Muscle layer of colon (tissue), 2 donors: Measurements from ENCODE around the gene CDKN1B.
"Not testable (repeated sequence)": the region's sequence is repeated elsewhere in the genome, so short reads cannot be mapped to it uniquely, and the experiment has no call there.

ENCODE experiments used
- H3K27ac ChIP-seq: one replicate; pipeline ENCODE4 v1.7.0; 2013; ENCODE audit warnings: low read depth, mild to moderate bottlenecking, low read length, moderate library complexity
- H3K27me3 ChIP-seq, 2 donors: one replicate each; pipeline ENCODE4 v1.7.0; 2013; ENCODE audit warnings: low read length in 2 of 2, mild to moderate bottlenecking in 2 of 2; ENCODE audit not compliant: insufficient read depth in 2 of 2, control insufficient read depth in 1 of 2
- H3K36me3 ChIP-seq: one replicate; pipeline ENCODE4 v1.7.0; 2013; ENCODE audit warnings: mild to moderate bottlenecking, low read length; ENCODE audit not compliant: insufficient read depth
- H3K4me1 ChIP-seq: one replicate; pipeline ENCODE4 v1.7.0; 2013; ENCODE audit warnings: mild to moderate bottlenecking, low read length; ENCODE audit not compliant: insufficient read depth
- H3K4me3 ChIP-seq, 2 donors: one replicate each; pipeline ENCODE4 v1.7.0; 2013; ENCODE audit warnings: low read length in 2 of 2, low read depth in 1 of 2, mild to moderate bottlenecking in 1 of 2, moderate library complexity in 1 of 2
- H3K9ac ChIP-seq: one replicate; pipeline ENCODE4 v1.7.0; 2013; ENCODE audit warnings: low read length
- H3K9me3 ChIP-seq: one replicate; pipeline ENCODE4 v1.7.0; 2013; ENCODE audit warnings: mild to moderate bottlenecking, low read length
- donor health status: abdominal sarcoma.
- donor health status: Adenocarcinoma of cecum.

Gene CDKN1B

DNA sequence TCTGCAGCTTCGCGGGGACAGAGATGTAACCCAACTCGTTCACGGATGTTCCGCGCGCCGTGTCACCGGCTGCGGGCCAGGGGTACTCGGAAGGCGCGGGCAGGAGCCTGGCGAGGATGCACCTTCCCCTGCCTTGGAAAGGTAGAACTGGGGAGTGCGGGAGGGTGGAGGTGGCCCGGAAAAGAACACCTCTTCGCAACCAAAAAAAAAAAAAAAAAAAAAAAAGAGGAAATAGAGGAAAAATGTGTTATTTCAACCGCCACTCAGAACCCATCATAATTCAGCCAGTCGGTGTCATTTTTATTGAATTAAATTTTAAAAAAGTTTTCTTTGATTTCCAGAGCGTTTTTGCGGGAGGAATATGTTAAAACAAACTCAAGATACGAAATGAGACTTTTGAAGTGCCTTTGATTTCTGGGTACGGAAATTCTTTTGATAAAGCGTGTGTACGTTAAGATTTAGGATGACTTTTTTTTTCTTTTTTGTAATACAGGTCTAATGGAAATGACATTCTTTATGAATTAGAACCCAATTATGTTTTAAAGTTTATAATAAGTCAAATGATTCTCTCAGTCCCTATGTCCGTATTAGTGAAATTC lies 8.9 kb downstream of the CDKN1B start:
- H3K4me3 ChIP-seq: peak overlapping the region; percentile 79 to 90
- H3K9me3 ChIP-seq: no peaks in the 10 kb centered on the region
- peak overlapping the region; percentile 96 for H3K27ac ChIP-seq
- H3K36me3 ChIP-seq: peaks cover 10% of the 10 kb centered on the region
- no peak overlapping the region for H3K9ac ChIP-seq
- H3K4me1 ChIP-seq: peaks cover 24% of the 10 kb centered on the region
- H3K27me3 ChIP-seq: no peaks in the 10 kb centered on the region

- no peaks in the 10 kb centered on the region for H3K27me3 ChIP-seq
- no peak overlapping the region for H3K9ac ChIP-seq
- peak overlapping the region in 1 of 2 donors; percentile 79 for H3K4me3 ChIP-seq
- no peaks in the 10 kb centered on the region for H3K9me3 ChIP-seq
- H3K27ac ChIP-seq: no peak overlapping the region
- peaks cover 4% of the 10 kb centered on the region for H3K36me3 ChIP-seq
- H3K4me1 ChIP-seq: peaks cover 19% of the 10 kb centered on the region
Observed at GRCh38 chr12:12726555-12727093, 9.5 kb downstream of the CDKN1B start.

GRCh38 chr12:12731178-12731577 lies 14.0 kb downstream of the CDKN1B start:
- no peak overlapping the region for H3K27ac ChIP-seq
- no peaks in the 10 kb centered on the region for H3K27me3 ChIP-seq
- no peak overlapping the region for H3K9ac ChIP-seq
- no peak overlapping the region for H3K4me3 ChIP-seq
- H3K9me3 ChIP-seq: no peaks in the 10 kb centered on the region
- H3K36me3 ChIP-seq: no peaks in the 10 kb centered on the region
- peaks cover 21% of the 10 kb centered on the region for H3K4me1 ChIP-seq

DNA sequence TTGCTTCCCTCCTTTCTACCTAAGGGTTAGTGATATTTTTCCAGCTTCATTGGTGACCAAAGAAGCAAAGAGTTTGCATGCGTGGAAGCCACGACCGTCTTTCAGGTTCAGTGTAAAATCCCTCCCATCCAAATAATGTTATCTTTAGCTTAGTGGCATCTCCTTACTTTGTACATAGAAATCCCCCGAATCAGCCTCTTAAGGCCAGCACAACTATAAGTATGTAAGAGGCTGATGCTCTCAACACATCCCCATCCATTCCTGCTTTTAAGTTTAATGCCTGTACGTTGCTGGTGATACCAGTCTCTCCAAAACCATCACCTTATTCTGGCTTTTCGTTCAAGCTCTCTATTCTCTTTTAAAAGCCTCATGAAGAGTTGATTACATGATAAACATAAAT lies 14.6 kb downstream of the CDKN1B start:
- H3K4me3 ChIP-seq: no peak overlapping the region

GRCh38 chr12:12733118-12733517 lies 15.9 kb downstream of the CDKN1B start:
- no peaks in the 10 kb centered on the region for H3K27me3 ChIP-seq
- H3K4me1 ChIP-seq: peaks cover 18% of the 10 kb centered on the region
- H3K36me3 ChIP-seq: no peaks in the 10 kb centered on the region
- no peak overlapping the region for H3K27ac ChIP-seq
- no peak overlapping the region for H3K4me3 ChIP-seq
- H3K9me3 ChIP-seq: no peaks in the 10 kb centered on the region
- H3K9ac ChIP-seq: no peak overlapping the region

More for the DNA sequence above, 14.6 kb downstream of the CDKN1B start:
- Histone ChIP-seq H3K27me3 (no peaks in the 10 kb centered on the region), H3K27ac (no peak overlapping the region), H3K4me1 (peaks cover 18% of the 10 kb centered on the region), H3K9ac (no peak overlapping the region), H3K36me3 (no peaks in the 10 kb centered on the region), H3K9me3 (no peaks in the 10 kb centered on the region)

GRCh38 chr12:12734054-12734453 lies 16.9 kb downstream of the CDKN1B start:
- Histone ChIP-seq H3K27me3 (no peaks in the 10 kb centered on the region), H3K4me3 (no peak overlapping the region), H3K9me3 (no peaks in the 10 kb centered on the region), H3K36me3 (no peaks in the 10 kb centered on the region), H3K9ac (no peak overlapping the region), H3K4me1 (peaks cover 18% of the 10 kb centered on the region), H3K27ac (peak overlapping the region; percentile 3)

- no peaks in the 10 kb centered on the region for H3K9me3 ChIP-seq
- no peaks in the 10 kb centered on the region for H3K27me3 ChIP-seq
- H3K27ac ChIP-seq: peak overlapping the region; percentile 3
- no peaks in the 10 kb centered on the region for H3K36me3 ChIP-seq
- H3K4me1 ChIP-seq: peaks cover 18% of the 10 kb centered on the region
- H3K4me3 ChIP-seq: peak overlapping the region in 1 of 2 donors; percentile 5
- H3K9ac ChIP-seq: peak overlapping the region; percentile 28
Observed at GRCh38 chr12:12734561-12735071, 17.4 kb downstream of the CDKN1B start.

DNA sequence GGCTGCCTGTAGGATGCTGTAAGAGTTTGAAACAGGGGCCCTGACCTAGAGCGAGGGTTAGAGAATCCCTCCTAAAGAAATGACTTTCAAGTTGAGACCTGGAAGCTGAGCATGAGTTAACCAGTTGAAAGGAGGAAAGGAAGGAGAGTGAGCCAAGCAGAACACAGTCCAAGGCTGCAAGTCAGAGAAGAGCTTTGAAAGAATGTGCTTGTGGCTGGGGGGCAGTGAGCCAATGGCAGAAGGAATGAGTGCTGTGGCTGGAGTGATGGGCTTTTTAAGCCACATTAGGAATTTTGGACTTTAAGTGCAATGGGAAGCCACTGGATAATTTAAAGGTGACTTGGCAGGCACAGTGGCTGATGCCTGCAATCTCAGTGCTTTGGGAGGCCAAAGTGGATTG lies 18.1 kb downstream of the CDKN1B start:
- Histone ChIP-seq H3K27ac (no peak overlapping the region), H3K9me3 (no peaks in the 10 kb centered on the region), H3K27me3 (no peaks in the 10 kb centered on the region), H3K4me3 (peak overlapping the region in 1 of 2 donors; percentile 5), H3K36me3 (no peaks in the 10 kb centered on the region), H3K9ac (no peak overlapping the region), H3K4me1 (peaks cover 18% of the 10 kb centered on the region)

DNA sequence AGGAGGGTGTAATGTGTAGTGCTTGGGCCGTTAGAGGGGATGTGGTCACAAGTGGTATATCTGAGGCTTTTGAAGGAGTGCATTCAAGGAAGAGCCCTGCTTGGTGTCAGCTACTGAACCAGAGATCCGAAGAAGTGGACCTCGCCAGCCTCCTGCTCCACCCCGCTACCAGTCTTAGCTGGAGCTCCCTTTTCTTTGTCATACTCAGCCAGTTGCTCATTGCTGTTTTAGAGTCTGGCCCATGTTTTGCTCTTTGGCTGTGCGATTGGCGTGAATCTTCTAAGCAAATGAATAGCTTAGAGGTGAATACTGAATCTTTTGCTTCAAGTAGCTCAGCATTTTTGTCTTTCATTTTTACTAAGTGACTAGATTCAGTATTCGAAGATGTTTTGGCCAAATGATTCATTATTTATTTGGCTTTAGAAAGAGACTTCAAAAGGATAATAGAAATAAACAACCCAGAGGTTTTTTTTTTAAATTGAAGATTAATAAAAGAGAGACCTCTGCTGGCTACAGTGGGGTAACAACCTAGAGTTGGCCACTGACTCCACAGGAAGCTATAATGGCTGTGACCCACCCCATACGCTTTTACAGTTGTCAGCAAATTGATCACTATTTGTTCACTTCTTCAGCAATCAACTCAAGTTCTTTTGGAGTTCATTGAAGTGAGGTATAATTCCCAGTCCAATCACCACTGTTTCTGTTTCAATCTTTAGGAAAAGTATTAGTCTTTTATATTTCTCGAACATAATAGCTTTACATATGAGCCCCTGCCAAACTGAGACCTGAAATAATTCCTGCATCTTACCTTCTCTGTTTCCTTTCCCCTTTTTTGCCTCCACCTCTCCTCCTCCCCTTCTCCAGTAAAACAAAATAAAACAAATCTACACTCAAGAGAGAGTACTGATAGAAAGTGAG lies 19.9 kb downstream of the CDKN1B start:
- H3K9me3 ChIP-seq: no peaks in the 10 kb centered on the region
- H3K27ac ChIP-seq: no peak overlapping the region
- no peaks in the 10 kb centered on the region for H3K27me3 ChIP-seq
- peak overlapping the region in 1 of 2 donors; percentile 41 for H3K4me3 ChIP-seq
- H3K9ac ChIP-seq: peak overlapping the region; percentile 36
- peaks cover 25% of the 10 kb centered on the region for H3K4me1 ChIP-seq
- no peaks in the 10 kb centered on the region for H3K36me3 ChIP-seq

- not testable (repeated sequence) for H3K27ac ChIP-seq
Observed at GRCh38 chr12:12738152-12738551, 21.0 kb downstream of the CDKN1B start.

GRCh38 chr12:12741660-12742059 lies 24.5 kb downstream of the CDKN1B start:
- Histone ChIP-seq H3K27ac (peak overlapping the region; percentile 37), H3K36me3 (no peaks in the 10 kb centered on the region), H3K4me1 (peaks cover 12% of the 10 kb centered on the region), H3K27me3 (no peaks in the 10 kb centered on the region), H3K9ac (no peak overlapping the region), H3K4me3 (no peak overlapping the region), H3K9me3 (no peaks in the 10 kb centered on the region)

More at GRCh38 chr12:12738152-12738551, 21.0 kb downstream of the CDKN1B start:
- H3K36me3 ChIP-seq, H3K4me3 ChIP-seq, H3K27me3 ChIP-seq, H3K9me3 ChIP-seq, H3K9ac ChIP-seq: not testable (repeated sequence)
- peaks cover 27% of the 10 kb centered on the region for H3K4me1 ChIP-seq
